ENCODE results near the gene ABHD11.

The ABHD11 gene

DNA sequence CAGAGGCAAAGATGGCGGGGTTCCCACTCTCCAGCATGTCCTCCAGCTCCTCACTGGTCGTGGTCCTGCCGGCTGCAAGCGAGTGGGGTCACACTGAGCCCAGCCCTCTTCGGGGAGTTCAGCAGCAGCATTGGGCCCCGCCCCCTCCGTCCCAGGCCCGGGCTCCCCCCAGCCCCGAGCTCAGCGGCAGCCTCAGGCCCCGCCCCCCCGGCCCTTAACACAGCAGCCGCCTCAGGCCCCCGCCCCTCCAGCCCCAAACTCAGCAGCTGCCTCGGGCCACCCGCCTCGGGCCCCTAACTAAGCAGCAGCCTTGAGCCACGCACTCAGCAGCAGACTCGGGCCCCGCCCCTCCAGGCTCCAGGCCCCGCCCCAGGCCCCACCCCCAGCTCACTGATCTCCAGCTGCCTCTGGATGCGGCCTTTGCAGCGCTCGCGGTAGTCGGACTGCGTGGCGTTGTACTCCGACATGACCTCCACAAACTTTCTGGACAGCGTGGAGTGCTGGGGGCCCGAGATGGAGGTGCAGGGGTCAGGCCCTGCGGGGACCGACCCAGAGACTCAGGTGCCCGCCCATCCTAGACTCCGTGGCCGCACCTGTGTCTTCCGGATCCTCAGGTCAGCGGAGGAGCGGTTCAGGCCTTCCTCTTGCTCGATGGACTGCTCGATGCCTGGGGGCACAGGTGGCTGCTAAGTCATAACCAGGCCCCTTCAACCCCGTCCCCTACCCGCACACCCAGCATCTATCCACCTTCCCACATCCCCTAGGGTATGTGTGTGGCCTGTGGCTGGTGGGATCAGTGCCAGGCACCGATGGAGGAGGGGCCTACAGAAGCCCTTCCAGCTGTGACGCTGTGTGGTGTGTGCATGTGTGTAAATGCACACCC lies 34.6 kb downstream of the ABHD11 start:
- no peak for FAIRE-seq
- no peak for DNase-seq (ENCODE audit: extremely low spot score, insufficient read length, low read depth)

DNA sequence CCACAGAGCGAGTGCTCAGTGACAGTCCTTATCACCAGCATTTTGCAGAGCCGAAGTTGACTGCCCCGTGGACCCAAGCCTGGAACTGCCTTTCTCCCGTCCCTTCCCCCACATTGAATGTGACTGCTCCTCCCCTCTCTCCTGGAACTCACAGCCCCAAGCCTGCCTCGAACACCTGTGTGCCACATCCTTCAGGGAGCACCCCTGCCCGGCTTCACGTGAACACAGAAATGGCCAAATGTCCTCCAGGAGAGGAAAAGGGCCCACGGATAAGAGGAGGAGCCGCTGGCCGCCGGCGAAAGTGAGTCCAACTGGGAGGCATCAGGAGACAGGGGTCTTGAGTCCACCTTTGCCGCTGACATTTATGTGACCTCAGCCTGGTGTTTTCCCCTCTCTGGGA lies 35.4 kb downstream of the ABHD11 start:
- DNase-seq (ENCODE audit: extremely low spot score, insufficient read length, low read depth) (no peak), FAIRE-seq (no peak)

DNA sequence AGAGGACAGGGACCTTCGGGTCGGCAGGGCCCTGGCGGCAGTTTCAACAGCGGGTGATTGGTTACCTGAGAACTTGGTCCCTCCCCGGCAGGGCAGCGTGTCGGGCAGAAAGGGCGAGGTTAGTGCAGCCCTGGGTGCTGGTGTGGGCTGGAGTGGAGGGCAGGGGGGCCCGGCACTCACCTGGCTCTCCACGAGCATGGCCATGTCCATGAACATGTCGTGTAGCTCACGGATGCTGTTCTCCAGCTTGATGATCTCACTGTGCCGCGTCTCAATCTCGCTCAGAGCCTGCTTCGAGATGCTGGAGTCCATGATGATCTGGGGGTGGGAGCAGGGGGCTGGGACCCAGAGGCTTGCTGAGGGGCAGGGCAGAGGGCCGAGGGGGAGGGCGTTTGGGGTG lies 35.9 kb downstream of the ABHD11 start:
- DNase-seq (ENCODE audit: extremely low spot score, insufficient read length, low read depth) (no peak), FAIRE-seq (no peak)

DNA sequence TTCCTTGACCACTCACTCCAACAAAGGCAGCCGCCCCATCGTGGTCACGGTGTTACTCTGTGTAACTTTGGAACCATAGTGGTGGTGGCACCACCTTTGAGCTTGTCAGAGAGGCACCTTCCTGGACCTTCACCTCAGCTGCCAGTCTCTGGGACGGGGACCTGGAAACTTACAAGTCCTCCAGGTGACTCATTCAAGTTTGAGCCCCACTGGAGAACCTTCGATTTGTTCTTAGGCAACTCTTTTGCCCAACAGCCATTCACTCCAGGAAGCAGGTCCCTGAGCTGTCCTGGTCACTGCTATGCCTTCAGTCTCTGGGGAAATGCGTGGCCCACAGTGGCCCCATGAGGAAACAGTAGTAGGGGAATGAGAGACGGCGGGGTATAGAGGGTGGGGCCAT lies 36.4 kb downstream of the ABHD11 start:
- no peak for DNase-seq (ENCODE audit: extremely low spot score, insufficient read length, low read depth)
- no peak for FAIRE-seq

DNA sequence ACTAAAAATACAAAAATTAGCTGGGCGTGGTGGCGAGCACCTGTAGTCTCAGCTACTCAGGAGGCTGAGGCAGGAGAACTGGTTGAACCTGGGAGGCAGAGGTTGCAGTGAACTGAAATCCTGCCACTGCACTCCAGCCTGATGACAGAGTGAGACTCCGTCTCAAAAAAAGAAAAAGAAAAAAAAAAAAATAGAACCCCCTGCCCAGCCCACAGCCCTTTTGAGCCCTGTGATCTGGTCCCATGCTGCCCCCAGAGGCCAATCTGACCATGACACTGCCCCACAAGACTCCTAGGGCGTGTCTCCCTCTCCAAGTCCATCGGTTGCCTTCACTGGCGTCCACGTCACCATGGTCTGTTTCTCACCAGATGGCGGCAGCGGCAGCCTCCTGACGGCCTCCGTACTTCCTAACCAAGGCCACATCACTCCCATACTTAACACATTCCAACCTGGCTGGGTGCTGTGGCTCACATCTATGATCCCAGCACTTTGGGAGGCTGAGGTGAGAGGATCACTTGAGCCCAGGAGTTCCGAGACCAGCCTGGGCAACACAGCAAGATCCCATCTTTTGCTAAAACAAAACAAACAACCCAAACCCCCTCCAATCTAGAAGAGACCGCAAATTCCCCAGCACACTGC lies 37.1 kb downstream of the ABHD11 start:
- FAIRE-seq = no peak
- no peak for DNase-seq (ENCODE audit: extremely low spot score, insufficient read length, low read depth)

DNA sequence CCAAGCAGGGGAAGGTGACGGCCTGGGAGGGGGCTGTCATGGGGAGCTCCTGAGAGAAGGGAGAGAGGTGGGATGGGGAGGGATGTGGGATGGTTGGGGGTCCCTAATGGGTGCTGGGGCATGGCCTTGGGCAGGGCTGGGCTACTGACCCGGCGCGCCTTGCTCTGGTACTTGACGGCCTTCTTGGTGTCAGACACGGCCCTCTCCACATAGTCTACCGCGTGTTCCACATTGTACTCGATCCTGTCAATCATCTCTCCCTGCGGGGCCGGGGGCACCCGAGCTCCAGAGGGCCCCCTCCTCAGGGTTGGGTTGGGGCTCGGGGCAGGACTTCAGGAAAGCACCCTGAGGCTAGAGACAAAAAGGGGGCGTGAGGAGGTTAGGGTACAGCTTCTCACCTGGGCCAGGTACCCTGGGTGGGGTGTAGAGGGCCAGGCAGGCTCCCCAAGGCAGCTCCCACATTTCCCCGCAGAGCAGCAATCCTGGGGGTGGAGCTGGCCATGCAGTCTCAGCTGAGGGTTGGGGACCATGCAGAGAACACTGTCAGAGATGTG lies 37.9 kb downstream of the ABHD11 start:
- FAIRE-seq (no peak), DNase-seq (ENCODE audit: extremely low spot score, insufficient read length, low read depth) (no peak)

DNA sequence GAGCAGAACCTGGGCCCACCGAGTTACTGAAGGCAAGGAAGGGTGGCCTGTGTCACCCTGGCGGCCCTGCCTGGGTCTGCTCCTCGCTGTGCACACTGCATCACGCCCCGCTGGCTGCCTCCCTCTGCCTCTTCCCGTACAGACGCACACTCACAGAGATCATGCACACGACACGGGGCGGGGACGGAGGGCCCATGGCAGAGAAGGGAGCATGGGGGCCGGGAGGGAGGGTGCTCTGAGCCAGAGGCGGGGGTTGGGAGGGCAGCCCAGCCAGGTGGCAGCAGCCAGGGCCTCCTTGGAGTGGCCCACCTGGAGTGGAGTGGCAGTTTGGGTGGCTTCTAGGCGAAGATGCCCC lies 38.6 kb downstream of the ABHD11 start:
- DNase-seq (ENCODE audit: extremely low spot score, insufficient read length, low read depth) (no peak), FAIRE-seq (no peak)

DNA sequence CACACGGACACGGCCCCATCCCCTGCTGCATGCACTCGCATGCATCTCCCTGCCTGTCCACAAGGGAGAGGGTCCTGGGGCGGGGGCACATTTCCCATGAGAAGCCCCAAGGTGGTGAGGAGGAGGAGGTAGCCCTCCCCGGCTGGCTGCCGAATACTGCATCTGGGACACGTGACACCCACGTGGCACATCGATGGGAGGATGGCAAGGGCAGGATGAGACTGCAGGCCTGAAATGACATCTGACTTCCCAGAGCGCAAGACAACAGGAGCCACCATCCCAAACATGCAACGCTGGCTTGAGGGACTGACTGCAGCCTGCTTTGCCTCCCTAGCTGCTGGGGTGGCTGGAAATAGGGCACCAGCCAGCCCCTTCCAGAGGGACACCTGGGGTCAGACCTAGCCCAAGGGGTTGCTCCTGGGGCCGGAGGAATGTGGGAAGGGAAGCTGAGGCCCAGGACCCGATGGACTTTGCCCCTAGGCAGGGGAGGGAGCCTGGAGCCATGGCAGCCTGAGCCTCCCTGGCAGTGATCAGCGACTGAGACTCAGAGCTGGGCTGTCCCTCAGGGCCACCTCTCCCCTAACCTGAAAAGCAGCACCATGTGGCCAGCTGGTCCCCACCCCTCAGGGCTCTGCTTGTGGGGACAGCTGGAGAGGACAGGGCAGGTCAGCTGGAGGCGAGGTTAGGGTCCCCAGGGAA lies 39.1 kb downstream of the ABHD11 start:
- no peak for FAIRE-seq
- no peak for DNase-seq (ENCODE audit: extremely low spot score, insufficient read length, low read depth)

DNA sequence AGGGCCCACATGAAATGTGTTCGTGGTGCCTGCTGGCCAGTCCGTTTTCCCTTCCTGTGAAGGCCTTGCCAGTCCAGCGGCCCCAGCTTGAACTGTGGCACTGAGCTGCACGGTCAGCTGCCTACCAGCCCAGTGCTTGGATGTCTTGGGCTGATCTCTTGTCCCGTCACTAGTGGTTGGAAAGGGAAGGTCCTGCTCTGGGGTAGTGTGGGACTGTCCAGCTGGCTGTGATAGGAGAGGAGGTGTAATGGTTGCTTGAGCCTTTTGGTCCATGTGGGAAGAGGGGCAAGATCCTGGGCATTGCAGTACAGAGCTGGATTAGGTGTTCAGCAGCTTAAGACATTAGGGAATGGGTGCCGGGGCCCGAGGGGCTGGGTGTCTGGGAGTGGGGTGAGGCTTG lies 40.2 kb downstream of the ABHD11 start:
- DNase-seq (ENCODE audit: extremely low spot score, insufficient read length, low read depth) = no peak
- no peak for FAIRE-seq

DNA sequence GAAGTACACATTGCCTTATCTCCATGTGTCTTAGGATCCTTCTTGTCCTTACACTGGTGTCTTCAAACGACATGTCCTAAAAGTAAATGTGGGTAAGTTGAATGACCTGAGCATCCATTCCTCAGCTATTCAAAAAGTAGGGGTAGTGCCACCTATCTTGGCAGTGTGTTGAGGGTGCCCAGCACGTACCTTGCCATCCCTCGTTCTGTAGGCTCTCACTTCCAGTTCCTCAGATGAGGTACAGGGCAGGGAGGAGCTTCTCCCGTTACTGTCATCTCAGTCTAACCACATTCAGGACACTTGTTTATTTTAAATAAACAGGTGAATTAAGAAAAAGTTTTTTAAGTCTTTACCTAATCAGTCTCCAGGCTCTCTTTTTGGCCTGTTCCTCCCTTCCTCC lies 42.2 kb downstream of the ABHD11 start:
- no peak for FAIRE-seq

DNA sequence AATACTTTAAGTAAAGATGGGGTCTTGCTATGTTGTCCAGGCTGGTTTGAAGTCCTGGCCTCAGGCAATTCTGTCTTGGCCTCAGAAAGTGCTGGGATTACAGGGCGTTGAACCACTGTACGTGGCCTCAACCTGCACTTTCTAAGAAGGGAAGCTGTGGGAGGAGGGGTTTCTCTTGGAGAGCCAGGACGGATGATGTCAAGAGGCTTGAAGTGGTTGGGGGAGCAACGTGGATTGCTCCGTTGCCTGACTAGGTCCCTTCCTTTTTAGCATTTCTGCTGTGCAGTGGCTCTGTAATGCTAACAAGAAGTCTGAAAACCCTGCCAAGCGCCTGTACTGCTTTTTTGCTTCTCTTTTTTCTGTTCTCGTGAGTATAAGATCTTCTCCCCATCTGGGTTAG lies 48.0 kb downstream of the ABHD11 start:
- FAIRE-seq (no peak), DNase-seq (ENCODE audit: extremely low spot score, insufficient read length, low read depth) (no peak)

More for the DNA sequence above, 42.2 kb downstream of the ABHD11 start:
- no peak for DNase-seq (ENCODE audit: extremely low spot score, insufficient read length, low read depth)

DNA sequence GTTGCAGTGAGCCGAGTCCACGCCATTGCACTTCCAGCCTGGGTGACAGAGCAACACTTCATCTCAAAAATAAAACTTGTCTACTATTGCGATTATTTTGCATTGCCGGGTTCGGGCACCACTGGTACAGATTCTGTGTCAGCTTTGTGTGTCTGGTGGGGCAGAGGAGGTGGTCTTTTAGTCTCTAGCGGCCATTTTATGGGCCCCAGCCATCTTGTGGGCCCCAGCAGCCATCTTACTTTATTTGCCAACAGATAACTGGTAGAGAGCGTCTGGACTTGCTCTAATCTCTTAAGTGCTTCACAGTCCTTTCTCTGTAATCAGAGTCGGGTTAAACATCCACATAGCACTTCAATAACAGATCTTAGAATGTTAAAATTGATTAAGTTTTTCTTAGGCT lies 50.3 kb downstream of the ABHD11 start:
- FAIRE-seq = no peak
- DNase-seq (ENCODE audit: extremely low spot score, insufficient read length, low read depth) = no peak

Measured in GM18507 (cell line).